Right lobe of liver (tissue), 4 donors: ENCODE measurements around the gene HBB.

Source experiments
- POLR2A ChIP-seq: fragments of 450-650 bp; IDR thresholded peaks from one replicate; pipeline ENCODE4 v1.6.1; 2017; ENCODE audit warnings: antibody characterized with exemption, mild to moderate bottlenecking
- TF ChIP-seq, protein P1 (sequence below), 4 donors: fragments of 200-600 bp in 3 of 4; fragments of 450-650 bp in 1 of 4; IDR thresholded peaks; one replicate each; pipeline versions ENCODE4 v1.5.1 to v1.8.0; 2016 to 2022; ENCODE audit warnings: antibody characterized with exemption in 4 of 4, mild to moderate bottlenecking in 2 of 4
- donor health status: DM: no; HTN: no; CAD: no.
- donor health status: DM: no; HTN: no; CAD: no.
- donor health status: DM: no; HTN: yes; CAD: no.

- TF ChIP-seq, protein P1, sequence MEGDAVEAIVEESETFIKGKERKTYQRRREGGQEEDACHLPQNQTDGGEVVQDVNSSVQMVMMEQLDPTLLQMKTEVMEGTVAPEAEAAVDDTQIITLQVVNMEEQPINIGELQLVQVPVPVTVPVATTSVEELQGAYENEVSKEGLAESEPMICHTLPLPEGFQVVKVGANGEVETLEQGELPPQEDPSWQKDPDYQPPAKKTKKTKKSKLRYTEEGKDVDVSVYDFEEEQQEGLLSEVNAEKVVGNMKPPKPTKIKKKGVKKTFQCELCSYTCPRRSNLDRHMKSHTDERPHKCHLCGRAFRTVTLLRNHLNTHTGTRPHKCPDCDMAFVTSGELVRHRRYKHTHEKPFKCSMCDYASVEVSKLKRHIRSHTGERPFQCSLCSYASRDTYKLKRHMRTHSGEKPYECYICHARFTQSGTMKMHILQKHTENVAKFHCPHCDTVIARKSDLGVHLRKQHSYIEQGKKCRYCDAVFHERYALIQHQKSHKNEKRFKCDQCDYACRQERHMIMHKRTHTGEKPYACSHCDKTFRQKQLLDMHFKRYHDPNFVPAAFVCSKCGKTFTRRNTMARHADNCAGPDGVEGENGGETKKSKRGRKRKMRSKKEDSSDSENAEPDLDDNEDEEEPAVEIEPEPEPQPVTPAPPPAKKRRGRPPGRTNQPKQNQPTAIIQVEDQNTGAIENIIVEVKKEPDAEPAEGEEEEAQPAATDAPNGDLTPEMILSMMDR (IDR thresholded peaks at IDR 0.05): no peak
- TF ChIP-seq POLR2A: no peak
These were observed 34.1 kb downstream of the HBB start for GRCh38 chr11:5192738-5193137.
